ENCODE measurements around the gene PNLIPRP3. TPM values are rescaled to one million over a fixed set of nuclear protein-coding genes. Genes with fewer than 3 reads are reported as not detected.

PNLIPRP3 gene
- total RNA-seq, 1 experiment from 2014 or later, result not detected

DNA sequence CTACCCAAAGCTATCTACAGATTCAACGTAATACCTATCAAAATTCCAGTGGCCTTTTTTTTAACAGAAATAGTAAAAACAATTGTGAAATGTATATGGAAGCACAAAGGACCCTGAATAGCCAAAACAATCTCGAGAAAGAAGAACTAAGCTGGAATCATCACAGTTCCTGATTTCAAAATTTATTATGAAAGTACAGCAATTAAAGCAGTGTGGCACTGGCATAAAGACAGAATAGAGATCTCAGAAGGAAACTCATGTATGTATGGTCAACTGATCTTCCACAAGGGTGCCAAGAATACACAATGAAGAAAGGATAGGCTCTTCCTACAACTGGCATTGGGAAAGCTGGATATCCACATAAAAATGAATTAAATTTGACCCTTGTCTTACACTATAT, 23.2 kb downstream of the PNLIPRP3 start:
- ChIA-PET POLR2A (no interaction called here), CTCF (no interaction called here)
- H3K4me1 Mint-ChIP-seq, result peaks cover 29% of the 10 kb centered on the region
- TF ChIP-seq, protein P1, sequence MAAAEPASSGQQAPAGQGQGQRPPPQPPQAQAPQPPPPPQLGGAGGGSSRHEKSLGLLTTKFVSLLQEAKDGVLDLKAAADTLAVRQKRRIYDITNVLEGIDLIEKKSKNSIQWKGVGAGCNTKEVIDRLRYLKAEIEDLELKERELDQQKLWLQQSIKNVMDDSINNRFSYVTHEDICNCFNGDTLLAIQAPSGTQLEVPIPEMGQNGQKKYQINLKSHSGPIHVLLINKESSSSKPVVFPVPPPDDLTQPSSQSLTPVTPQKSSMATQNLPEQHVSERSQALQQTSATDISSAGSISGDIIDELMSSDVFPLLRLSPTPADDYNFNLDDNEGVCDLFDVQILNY (CRISPR knock-in tag; IDR thresholded peaks at IDR 0.05), result no peak
- no peak for TF ChIP-seq ZNF671 (CRISPR knock-in tag; IDR thresholded peaks at IDR 0.05)
- no peak for TF ChIP-seq SMAD4 (CRISPR knock-in tag; IDR thresholded peaks at IDR 0.05)
- no peak for TF ChIP-seq TCF7 (CRISPR knock-in tag; IDR thresholded peaks at IDR 0.05; ENCODE audit: low read depth)
- no peak for TF ChIP-seq ELF4 (CRISPR knock-in tag; IDR thresholded peaks at IDR 0.05; ENCODE audit: low read depth)
- no peak for TF ChIP-seq ZBTB43 (CRISPR knock-in tag; IDR thresholded peaks at IDR 0.05)
- TF ChIP-seq, protein P2, sequence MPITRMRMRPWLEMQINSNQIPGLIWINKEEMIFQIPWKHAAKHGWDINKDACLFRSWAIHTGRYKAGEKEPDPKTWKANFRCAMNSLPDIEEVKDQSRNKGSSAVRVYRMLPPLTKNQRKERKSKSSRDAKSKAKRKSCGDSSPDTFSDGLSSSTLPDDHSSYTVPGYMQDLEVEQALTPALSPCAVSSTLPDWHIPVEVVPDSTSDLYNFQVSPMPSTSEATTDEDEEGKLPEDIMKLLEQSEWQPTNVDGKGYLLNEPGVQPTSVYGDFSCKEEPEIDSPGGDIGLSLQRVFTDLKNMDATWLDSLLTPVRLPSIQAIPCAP (CRISPR knock-in tag; IDR thresholded peaks at IDR 0.05), result no peak
- TF ChIP-seq, protein P3, sequence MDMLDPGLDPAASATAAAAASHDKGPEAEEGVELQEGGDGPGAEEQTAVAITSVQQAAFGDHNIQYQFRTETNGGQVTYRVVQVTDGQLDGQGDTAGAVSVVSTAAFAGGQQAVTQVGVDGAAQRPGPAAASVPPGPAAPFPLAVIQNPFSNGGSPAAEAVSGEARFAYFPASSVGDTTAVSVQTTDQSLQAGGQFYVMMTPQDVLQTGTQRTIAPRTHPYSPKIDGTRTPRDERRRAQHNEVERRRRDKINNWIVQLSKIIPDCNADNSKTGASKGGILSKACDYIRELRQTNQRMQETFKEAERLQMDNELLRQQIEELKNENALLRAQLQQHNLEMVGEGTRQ (CRISPR knock-in tag; IDR thresholded peaks at IDR 0.05), result no peak
- no peak for TF ChIP-seq ZNF138 (CRISPR knock-in tag; conservative IDR thresholded peaks at IDR 0.05)
- TF ChIP-seq NFYB (CRISPR knock-in tag; conservative IDR thresholded peaks at IDR 0.05; ENCODE audit: low read depth), result no peak
- TF ChIP-seq RORB (CRISPR knock-in tag; IDR thresholded peaks at IDR 0.05), result no peak
- TF ChIP-seq NR2C2 (CRISPR knock-in tag; IDR thresholded peaks at IDR 0.05), result no peak
- no peak for TF ChIP-seq ZNF396 (CRISPR knock-in tag; IDR thresholded peaks at IDR 0.05; ENCODE audit: borderline replicate concordance)
- no peak for TF ChIP-seq GRHL2 (CRISPR knock-in tag; IDR thresholded peaks at IDR 0.05; ENCODE audit: insufficient replicate concordance, severe bottlenecking)
- no peak for TF ChIP-seq CBFB (CRISPR knock-in tag; IDR thresholded peaks at IDR 0.05; ENCODE audit: low read depth)
- no peak for TF ChIP-seq RELA (CRISPR knock-in tag; IDR thresholded peaks at IDR 0.05; ENCODE audit: borderline replicate concordance)
- no peak for TF ChIP-seq SP1 (CRISPR knock-in tag; conservative IDR thresholded peaks at IDR 0.05)
- H3K4me3 Mint-ChIP-seq, result no peak overlapping the region
- no peaks in the 10 kb centered on the region; the same call in 1 of the 2 replicates for H3K27me3 Mint-ChIP-seq (ENCODE audit: low read depth)
- peaks cover 43% of the 10 kb centered on the region for H3K9me3 Mint-ChIP-seq
- no peak overlapping the region for H3K27ac Mint-ChIP-seq
- H3K36me3 Mint-ChIP-seq, result peaks cover 28% of the 10 kb centered on the region
- ATAC-seq, result no peak
- DNase-seq (ENCODE audit: low spot score), result no peak

GRCh38 chr10:116451711-116452337, 24.2 kb downstream of the PNLIPRP3 start:
- peaks cover 31% of the 10 kb centered on the region for H3K4me1 Mint-ChIP-seq
- DNase-seq (ENCODE audit: low spot score), result no peak
- peaks cover 43% of the 10 kb centered on the region for H3K9me3 Mint-ChIP-seq
- ChIA-PET CTCF (interaction anchor here (0.6 to 1.1 kb wide), 4 partner anchors 12 to 765 kb away, joined by 3 to 4 read pairs (median 3); no protein-coding TSS in a partner anchor), POLR2A (no interaction called here)
- peak overlapping the region; percentile 96 for H3K27ac Mint-ChIP-seq
- peaks cover 28% of the 10 kb centered on the region for H3K36me3 Mint-ChIP-seq
- no peaks in the 10 kb centered on the region; the same call in 1 of the 2 replicates for H3K27me3 Mint-ChIP-seq (ENCODE audit: low read depth)
- no peak overlapping the region for H3K4me3 Mint-ChIP-seq
- peak; percentile 60 for ATAC-seq
- TF ChIP-seq EMX1 (CRISPR knock-in tag; IDR thresholded peaks at IDR 0.05) (no peak), HMGA2 (CRISPR knock-in tag; IDR thresholded peaks at IDR 0.05) (no peak), NR2C2 (CRISPR knock-in tag; IDR thresholded peaks at IDR 0.05) (no peak), ZNF423 (CRISPR knock-in tag; IDR thresholded peaks at IDR 0.05) (no peak), ZNF138 (CRISPR knock-in tag; conservative IDR thresholded peaks at IDR 0.05) (no peak), CREB1 (CRISPR knock-in tag; IDR thresholded peaks at IDR 0.05) (no peak), ZNF219 (CRISPR knock-in tag; IDR thresholded peaks at IDR 0.05; ENCODE audit: borderline replicate concordance) (no peak), TCF7 (CRISPR knock-in tag; IDR thresholded peaks at IDR 0.05; ENCODE audit: low read depth) (no peak), ZNF671 (CRISPR knock-in tag; IDR thresholded peaks at IDR 0.05) (no peak), SOX15 (CRISPR knock-in tag; IDR thresholded peaks at IDR 0.05) (no peak), OVOL2 (CRISPR knock-in tag; IDR thresholded peaks at IDR 0.05; ENCODE audit: borderline replicate concordance) (no peak), ZNF232 (CRISPR knock-in tag; IDR thresholded peaks at IDR 0.05) (no peak), JAZF1 (CRISPR knock-in tag; IDR thresholded peaks at IDR 0.05) (no peak), JUN (CRISPR knock-in tag; IDR thresholded peaks at IDR 0.05) (no peak), TP53 (CRISPR knock-in tag; IDR thresholded peaks at IDR 0.05) (no peak), ZNF396 (CRISPR knock-in tag; IDR thresholded peaks at IDR 0.05; ENCODE audit: borderline replicate concordance) (no peak)
- TF ChIP-seq, protein P4, sequence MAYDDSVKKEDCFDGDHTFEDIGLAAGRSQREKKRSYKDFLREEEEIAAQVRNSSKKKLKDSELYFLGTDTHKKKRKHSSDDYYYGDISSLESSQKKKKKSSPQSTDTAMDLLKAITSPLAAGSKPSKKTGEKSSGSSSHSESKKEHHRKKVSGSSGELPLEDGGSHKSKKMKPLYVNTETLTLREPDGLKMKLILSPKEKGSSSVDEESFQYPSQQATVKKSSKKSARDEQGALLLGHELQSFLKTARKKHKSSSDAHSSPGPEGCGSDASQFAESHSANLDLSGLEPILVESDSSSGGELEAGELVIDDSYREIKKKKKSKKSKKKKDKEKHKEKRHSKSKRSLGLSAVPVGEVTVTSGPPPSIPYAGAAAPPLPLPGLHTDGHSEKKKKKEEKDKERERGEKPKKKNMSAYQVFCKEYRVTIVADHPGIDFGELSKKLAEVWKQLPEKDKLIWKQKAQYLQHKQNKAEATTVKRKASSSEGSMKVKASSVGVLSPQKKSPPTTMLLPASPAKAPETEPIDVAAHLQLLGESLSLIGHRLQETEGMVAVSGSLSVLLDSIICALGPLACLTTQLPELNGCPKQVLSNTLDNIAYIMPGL (CRISPR knock-in tag; IDR thresholded peaks at IDR 0.05), result no peak
- TF ChIP-seq, protein P5, sequence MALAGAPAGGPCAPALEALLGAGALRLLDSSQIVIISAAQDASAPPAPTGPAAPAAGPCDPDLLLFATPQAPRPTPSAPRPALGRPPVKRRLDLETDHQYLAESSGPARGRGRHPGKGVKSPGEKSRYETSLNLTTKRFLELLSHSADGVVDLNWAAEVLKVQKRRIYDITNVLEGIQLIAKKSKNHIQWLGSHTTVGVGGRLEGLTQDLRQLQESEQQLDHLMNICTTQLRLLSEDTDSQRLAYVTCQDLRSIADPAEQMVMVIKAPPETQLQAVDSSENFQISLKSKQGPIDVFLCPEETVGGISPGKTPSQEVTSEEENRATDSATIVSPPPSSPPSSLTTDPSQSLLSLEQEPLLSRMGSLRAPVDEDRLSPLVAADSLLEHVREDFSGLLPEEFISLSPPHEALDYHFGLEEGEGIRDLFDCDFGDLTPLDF (CRISPR knock-in tag; IDR thresholded peaks at IDR 0.05), result no peak
- TF ChIP-seq, protein P6, sequence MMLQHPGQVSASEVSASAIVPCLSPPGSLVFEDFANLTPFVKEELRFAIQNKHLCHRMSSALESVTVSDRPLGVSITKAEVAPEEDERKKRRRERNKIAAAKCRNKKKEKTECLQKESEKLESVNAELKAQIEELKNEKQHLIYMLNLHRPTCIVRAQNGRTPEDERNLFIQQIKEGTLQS (CRISPR knock-in tag; conservative IDR thresholded peaks at IDR 0.05), result no peak

All from WTC11 (cell line).